NCI-H524 treated with DMSO at 0.1 percent for 48 hours (cell line): ENCODE results near the gene RPS26.
A peak's percentile ranks its signal among the peaks of the same experiment; 100 is the strongest.

Source experiments
- DNase-seq: peaks from one replicate; lab custom pipeline; 2025; lab: John Stamatoyannopoulos, UW

RPS26 gene

GRCh38 chr12:56078931-56079722 lies 37.4 kb downstream of the RPS26 start:
- DNase-seq: peak; percentile 53

GRCh38 chr12:56079723-56080555 lies 38.2 kb downstream of the RPS26 start, which contains the start of gene ERBB3:
Gene ERBB3 (plus strand): TSS chr12:56080165. CDS start chr12:56080301, 136 bp downstream.
- DNase-seq: no peak

GRCh38 chr12:56080556-56081138 lies 38.9 kb downstream of the RPS26 start:
- no peak for DNase-seq

GRCh38 chr12:56081393-56082347 lies 40.0 kb downstream of the RPS26 start:
- no peak for DNase-seq

- DNase-seq: no peak
Measured at GRCh38 chr12:56082382-56082781, 40.7 kb downstream of the RPS26 start.

- DNase-seq: no peak
Measured at GRCh38 chr12:56082967-56083366, 41.2 kb downstream of the RPS26 start.

- DNase-seq: no peak
Measured at GRCh38 chr12:56084958-56085543, 43.3 kb downstream of the RPS26 start.

GRCh38 chr12:56086096-56086495 lies 44.4 kb downstream of the RPS26 start:
- DNase-seq: no peak

- DNase-seq: no peak
Measured at GRCh38 chr12:56086608-56087007, 44.9 kb downstream of the RPS26 start.

- no peak for DNase-seq
Measured at GRCh38 chr12:56087220-56087619, 45.5 kb downstream of the RPS26 start.
